ENCODE measurements around the gene VSX2. TPM values are rescaled to one million over a fixed set of nuclear protein-coding genes. Genes with fewer than 3 reads are reported as not detected.
A peak's percentile ranks its signal among the peaks of the same experiment; 100 is the strongest.

Gene VSX2
- total RNA-seq, 1 experiment from 2014 or later, result not detected

DNA sequence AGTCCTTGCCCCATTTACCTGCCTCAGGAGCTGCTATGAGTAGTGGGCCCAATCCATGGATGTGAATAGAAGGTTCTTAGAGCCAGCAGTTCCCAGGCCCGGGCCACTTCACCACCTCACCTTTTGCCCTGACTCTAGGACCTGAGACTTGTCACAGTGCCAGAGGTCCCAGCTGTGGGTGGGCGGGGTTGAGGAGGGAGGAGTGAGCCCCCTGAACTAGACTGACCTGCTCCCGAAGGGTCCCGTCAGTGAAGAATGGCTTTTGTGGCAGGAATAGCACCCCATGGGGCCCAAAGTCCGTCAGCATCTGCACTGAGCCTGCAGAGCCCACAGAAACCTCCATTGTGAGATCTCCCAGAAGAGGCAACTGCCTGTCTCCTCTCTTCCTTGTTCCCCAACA lies 50.6 kb downstream of the VSX2 start:
- Mint-ChIP-seq H3K4me3 (ENCODE audit: low read depth, unreplicated experiment) (no peak overlapping the region), H3K27ac (ENCODE audit: unreplicated experiment) (no peak overlapping the region), H3K36me3 (ENCODE audit: insufficient read depth, unreplicated experiment) (peaks cover 24% of the 10 kb centered on the region), H3K9me3 (ENCODE audit: low read depth, unreplicated experiment) (no peaks in the 10 kb centered on the region), H3K27me3 (ENCODE audit: unreplicated experiment) (no peaks in the 10 kb centered on the region), H3K4me1 (ENCODE audit: low read depth, unreplicated experiment) (no peaks in the 10 kb centered on the region)
- no peak for DNase-seq
- no TSS peak for BruUV-seq (replicated peaks)
- intact Hi-C loops (cut with micrococcal nuclease; ENCODE audit: unreplicated experiment), result no loop called here
- CTCF ChIA-PET, result no interaction called here
- TF ChIP-seq, protein P1, sequence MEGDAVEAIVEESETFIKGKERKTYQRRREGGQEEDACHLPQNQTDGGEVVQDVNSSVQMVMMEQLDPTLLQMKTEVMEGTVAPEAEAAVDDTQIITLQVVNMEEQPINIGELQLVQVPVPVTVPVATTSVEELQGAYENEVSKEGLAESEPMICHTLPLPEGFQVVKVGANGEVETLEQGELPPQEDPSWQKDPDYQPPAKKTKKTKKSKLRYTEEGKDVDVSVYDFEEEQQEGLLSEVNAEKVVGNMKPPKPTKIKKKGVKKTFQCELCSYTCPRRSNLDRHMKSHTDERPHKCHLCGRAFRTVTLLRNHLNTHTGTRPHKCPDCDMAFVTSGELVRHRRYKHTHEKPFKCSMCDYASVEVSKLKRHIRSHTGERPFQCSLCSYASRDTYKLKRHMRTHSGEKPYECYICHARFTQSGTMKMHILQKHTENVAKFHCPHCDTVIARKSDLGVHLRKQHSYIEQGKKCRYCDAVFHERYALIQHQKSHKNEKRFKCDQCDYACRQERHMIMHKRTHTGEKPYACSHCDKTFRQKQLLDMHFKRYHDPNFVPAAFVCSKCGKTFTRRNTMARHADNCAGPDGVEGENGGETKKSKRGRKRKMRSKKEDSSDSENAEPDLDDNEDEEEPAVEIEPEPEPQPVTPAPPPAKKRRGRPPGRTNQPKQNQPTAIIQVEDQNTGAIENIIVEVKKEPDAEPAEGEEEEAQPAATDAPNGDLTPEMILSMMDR (IDR thresholded peaks at IDR 0.05; ENCODE audit: unreplicated experiment), result no peak

DNA sequence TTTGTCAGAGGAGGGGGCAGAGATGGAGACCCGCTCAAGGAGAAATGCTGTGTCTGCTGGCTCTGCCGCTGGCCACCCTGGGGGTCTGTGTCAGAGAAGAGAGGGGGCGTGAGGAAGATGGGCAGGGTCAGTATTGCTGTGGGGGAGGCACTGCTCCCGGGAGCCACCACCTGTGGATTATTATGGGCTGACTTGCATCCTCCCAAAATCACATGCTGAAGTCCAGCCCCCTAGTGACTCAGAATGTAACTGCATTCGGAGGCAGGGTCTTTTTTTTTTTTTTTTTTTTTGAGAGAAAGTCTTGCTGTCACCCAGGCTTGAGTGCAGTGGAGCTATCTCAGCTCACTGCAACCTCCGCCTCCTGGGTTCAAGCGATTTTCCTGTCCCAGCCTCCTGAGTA lies 51.2 kb downstream of the VSX2 start:
- BruUV-seq (replicated peaks), result no TSS peak
- CTCF ChIA-PET, result interaction anchor here (0.6 to 0.7 kb wide), 2 partner anchors 56 to 272 kb away, joined by 3 read pairs; no protein-coding TSS in a partner anchor
- Mint-ChIP-seq H3K27me3 (ENCODE audit: unreplicated experiment) (no peaks in the 10 kb centered on the region), H3K4me1 (ENCODE audit: low read depth, unreplicated experiment) (no peaks in the 10 kb centered on the region), H3K36me3 (ENCODE audit: insufficient read depth, unreplicated experiment) (peaks cover 24% of the 10 kb centered on the region), H3K27ac (ENCODE audit: unreplicated experiment) (no peak overlapping the region), H3K4me3 (ENCODE audit: low read depth, unreplicated experiment) (no peak overlapping the region), H3K9me3 (ENCODE audit: low read depth, unreplicated experiment) (no peaks in the 10 kb centered on the region)
- intact Hi-C loops (cut with micrococcal nuclease; ENCODE audit: unreplicated experiment), result no loop called here
- TF ChIP-seq, protein P1 (IDR thresholded peaks at IDR 0.05; ENCODE audit: unreplicated experiment), result peak; percentile 30
- no peak for DNase-seq

DNA sequence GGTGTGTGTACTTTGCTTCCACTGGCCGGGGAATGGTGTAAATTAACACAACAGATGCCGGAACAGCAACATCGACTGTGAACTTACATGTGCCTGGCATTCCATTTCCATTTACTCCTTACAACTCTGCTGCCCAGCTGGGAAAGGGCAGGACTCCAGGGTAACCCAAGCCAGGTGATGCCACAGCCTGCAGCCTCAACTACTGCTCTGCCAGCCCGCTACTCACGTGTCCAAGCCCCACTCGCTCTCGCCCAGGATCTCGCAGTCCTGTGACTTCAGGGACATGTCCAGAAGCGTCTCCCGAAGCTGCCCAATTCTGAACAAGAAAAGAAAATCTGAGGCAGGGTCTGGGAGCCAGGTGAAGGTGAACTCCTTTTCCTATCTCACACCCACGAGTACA lies 52.8 kb downstream of the VSX2 start:
- DNase-seq, result no peak
- Mint-ChIP-seq H3K27me3 (ENCODE audit: unreplicated experiment) (no peaks in the 10 kb centered on the region), H3K27ac (ENCODE audit: unreplicated experiment) (no peak overlapping the region), H3K36me3 (ENCODE audit: insufficient read depth, unreplicated experiment) (peaks cover 9% of the 10 kb centered on the region), H3K9me3 (ENCODE audit: low read depth, unreplicated experiment) (no peaks in the 10 kb centered on the region), H3K4me3 (ENCODE audit: low read depth, unreplicated experiment) (no peak overlapping the region), H3K4me1 (ENCODE audit: low read depth, unreplicated experiment) (no peaks in the 10 kb centered on the region)
- TF ChIP-seq, protein P1 (IDR thresholded peaks at IDR 0.05; ENCODE audit: unreplicated experiment), result no peak
- BruUV-seq (replicated peaks), result no TSS peak
- CTCF ChIA-PET, result no interaction called here
- intact Hi-C loops (cut with micrococcal nuclease; ENCODE audit: unreplicated experiment), result no loop called here

DNA sequence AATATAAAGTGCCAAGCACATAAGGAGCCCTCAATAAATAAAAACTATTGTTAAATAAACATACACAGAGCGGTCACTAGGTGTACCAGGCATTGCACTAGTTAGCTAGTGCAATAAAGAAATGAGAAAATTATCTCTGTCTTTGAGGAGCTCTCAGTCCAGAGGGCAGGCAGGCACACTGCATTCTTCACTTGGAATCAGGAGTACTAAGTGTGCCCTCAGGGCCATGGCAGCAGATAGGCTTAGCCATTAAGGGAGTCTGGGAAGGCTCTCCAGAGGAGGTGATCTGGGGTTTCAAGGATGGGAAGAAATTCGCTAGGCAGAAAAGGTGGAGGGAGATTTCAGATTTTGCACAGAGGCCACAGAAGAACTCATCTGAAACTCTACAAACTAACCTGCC lies 54.4 kb downstream of the VSX2 start:
- CTCF ChIA-PET, result interaction anchor here (0.5 to 1.8 kb wide), 2 partner anchors 9 to 78 kb away, joined by 3 to 5 read pairs; partner anchors contain the start of gene ABCD4
- intact Hi-C loops (cut with micrococcal nuclease; ENCODE audit: unreplicated experiment), result no loop called here
- TF ChIP-seq, protein P1 (IDR thresholded peaks at IDR 0.05; ENCODE audit: unreplicated experiment), result no peak
- Mint-ChIP-seq H3K4me3 (ENCODE audit: low read depth, unreplicated experiment) (no peak overlapping the region), H3K27me3 (ENCODE audit: unreplicated experiment) (no peaks in the 10 kb centered on the region), H3K9me3 (ENCODE audit: low read depth, unreplicated experiment) (no peaks in the 10 kb centered on the region), H3K36me3 (ENCODE audit: insufficient read depth, unreplicated experiment) (peaks cover 5% of the 10 kb centered on the region), H3K27ac (ENCODE audit: unreplicated experiment) (no peak overlapping the region), H3K4me1 (ENCODE audit: low read depth, unreplicated experiment) (no peaks in the 10 kb centered on the region)
- DNase-seq, result no peak
- BruUV-seq (replicated peaks), result no TSS peak

Measured in Calu3 (cell line).